Measurements from ENCODE around the gene ABCC4.

GRCh38 chr13:95255072-95255732 is 46.0 kb downstream of the ABCC4 start:
- TF ChIP-seq CTCF (conservative IDR thresholded peaks at IDR 0.05; ENCODE audit: low read depth in 2 of 2) (no peak), EZH2 (IDR thresholded peaks at IDR 0.05; ENCODE audit: low read depth, unreplicated experiment) (no peak), POLR2AphosphoS5 (IDR thresholded peaks at IDR 0.05; ENCODE audit: low read depth) (no peak), JUNB (IDR thresholded peaks at IDR 0.05; ENCODE audit: unreplicated experiment) (no peak), ZNF331 (CRISPR knock-in tag; IDR thresholded peaks at IDR 0.05; ENCODE audit: low read depth) (no peak), EZH2phosphoT487 (IDR thresholded peaks at IDR 0.05; ENCODE audit: unreplicated experiment) (no peak), CREB1 (CRISPR knock-in tag; IDR thresholded peaks at IDR 0.05; ENCODE audit: low read depth) (no peak), REST (IDR thresholded peaks at IDR 0.05; ENCODE audit: unreplicated experiment) (no peak), ETS1 (IDR thresholded peaks at IDR 0.05) (no peak), STAT1 (IDR thresholded peaks at IDR 0.05; ENCODE audit: unreplicated experiment) (no peak), ZNF462 (CRISPR knock-in tag; IDR thresholded peaks at IDR 0.05) (no peak), ZNF114 (CRISPR knock-in tag; IDR thresholded peaks at IDR 0.05) (no peak), NANOG (IDR thresholded peaks at IDR 0.05; ENCODE audit: borderline replicate concordance) (no peak)
